Activated CD8-positive, alpha-beta T cell treated with anti-CD3 and anti-CD28 coated beads for 36 hours (primary cell): ENCODE measurements around the gene CCDC182. TPM values are rescaled to one million over a fixed set of nuclear protein-coding genes. Genes with fewer than 3 reads are reported as not detected.

Experiments used
- ATAC-seq: fragments of 200-7000 bp; cut with Tn5 transposase; one replicate; pipeline ENCODE4 v1.10.0; 2021; ENCODE audit warnings: mild to moderate bottlenecking, moderate library complexity
- CTCF ChIA-PET: fragments of 350-600 bp; sonication (Branson Sonifier 250); formaldehyde crosslinking; loops from one replicate; lab custom pipeline; 2021; ENCODE audit warnings: antibody characterized with exemption; lab: Charles Lee
- POLR2A ChIA-PET: fragments of 350-600 bp; sonication (Branson Sonifier 250); formaldehyde crosslinking; loops from one replicate; lab custom pipeline; 2021; ENCODE audit warnings: antibody characterized with exemption; lab: Charles Lee
- DNase-seq: peaks from one replicate; pipeline ENCODE4 v3.0.0-alpha.2; 2020
- H3K27ac Mint-ChIP-seq: one replicate; pipeline ENCODE4 v1.8.0; 2021; ENCODE audit warnings: mild to moderate bottlenecking, mixed read lengths
- H3K27me3 Mint-ChIP-seq: one replicate; pipeline ENCODE4 v1.8.0; 2021; ENCODE audit warnings: mixed read lengths
- H3K36me3 Mint-ChIP-seq: one replicate; pipeline ENCODE4 v1.8.0; 2021; ENCODE audit warnings: low read depth, mixed read lengths
- H3K4me1 Mint-ChIP-seq: one replicate; pipeline ENCODE4 v1.8.0; 2021; ENCODE audit warnings: low read depth, mixed read lengths
- H3K4me3 Mint-ChIP-seq: one replicate; pipeline ENCODE4 v1.8.0; 2021; ENCODE audit warnings: mild to moderate bottlenecking, moderate library complexity, mixed read lengths
- H3K9me3 Mint-ChIP-seq: one replicate; pipeline ENCODE4 v1.8.0; 2021; ENCODE audit warnings: mixed read lengths
- CTCF ChIP-seq: fragments of 200-600 bp; IDR thresholded peaks from one replicate; pipeline ENCODE4 v1.8.0; 2022; ENCODE audit warnings: antibody characterized with exemption, mild to moderate bottlenecking
- intact Hi-C: fragments of 100-400 bp; cut with micrococcal nuclease; formaldehyde crosslinking; loops from one replicate; pipeline ENCODE4 v1.10.0; 2022
- total RNA-seq, 2 experiments: library from RNA; stranded (reverse); gene quantifications; one replicate each; pipeline ENCODE4 v1.2.3, GENCODE V29; 2021

Gene CCDC182
- total RNA-seq, 2 experiments from 2014 or later = not detected

- no peaks in the 10 kb centered on the region for H3K27me3 Mint-ChIP-seq
- H3K4me3 Mint-ChIP-seq = no peak overlapping the region
- DNase-seq = no peak
- no peak for ATAC-seq
- H3K4me1 Mint-ChIP-seq = peaks cover 5% of the 10 kb centered on the region
- intact Hi-C loops = no loop called here
- CTCF ChIA-PET = interaction anchor here (0.9 to 1.8 kb wide), 5 partner anchors 12 to 495 kb away, joined by 3 to 6 read pairs (median 4); no protein-coding TSS in a partner anchor
- POLR2A ChIA-PET = no interaction called here
- no peak for TF ChIP-seq CTCF
- H3K27ac Mint-ChIP-seq = no peak overlapping the region
- H3K9me3 Mint-ChIP-seq = no peaks in the 10 kb centered on the region
- H3K36me3 Mint-ChIP-seq = no peaks in the 10 kb centered on the region
Measured at GRCh38 chr17:57737450-57737849, 7.6 kb downstream of the CCDC182 start.

- no peak for TF ChIP-seq CTCF
- no peaks in the 10 kb centered on the region for H3K36me3 Mint-ChIP-seq
Measured at GRCh38 chr17:57735707-57736106, 9.4 kb downstream of the CCDC182 start.

GRCh38 chr17:57735230-57735629 is 9.9 kb downstream of the CCDC182 start:
- Mint-ChIP-seq H3K4me1 (peaks cover 5% of the 10 kb centered on the region), H3K27ac (no peak overlapping the region), H3K9me3 (no peaks in the 10 kb centered on the region), H3K27me3 (no peaks in the 10 kb centered on the region), H3K36me3 (no peaks in the 10 kb centered on the region), H3K4me3 (no peak overlapping the region)
- ATAC-seq (no peak), DNase-seq (no peak)
- intact Hi-C loops = no loop called here
- TF ChIP-seq CTCF = no peak
- POLR2A ChIA-PET = no interaction called here
- CTCF ChIA-PET = no interaction called here

More at GRCh38 chr17:57735707-57736106, 9.4 kb downstream of the CCDC182 start:
- peaks cover 5% of the 10 kb centered on the region for H3K4me1 Mint-ChIP-seq
- intact Hi-C loops = no loop called here
- H3K9me3 Mint-ChIP-seq = no peaks in the 10 kb centered on the region
- no peaks in the 10 kb centered on the region for H3K27me3 Mint-ChIP-seq
- ATAC-seq (no peak), DNase-seq (peak; percentile 24)
- H3K27ac Mint-ChIP-seq = no peak overlapping the region
- no peak overlapping the region for H3K4me3 Mint-ChIP-seq
- CTCF ChIA-PET = no interaction called here
- POLR2A ChIA-PET = interaction anchor here (1.1 kb wide), 1 partner anchor 11 kb away, joined by 3 read pairs; no protein-coding TSS in a partner anchor

GRCh38 chr17:57733085-57733484 is 12.0 kb downstream of the CCDC182 start:
- Mint-ChIP-seq H3K27me3 (no peaks in the 10 kb centered on the region), H3K36me3 (no peaks in the 10 kb centered on the region), H3K27ac (no peak overlapping the region), H3K9me3 (no peaks in the 10 kb centered on the region), H3K4me3 (no peak overlapping the region), H3K4me1 (no peaks in the 10 kb centered on the region)
- ChIA-PET CTCF (no interaction called here), POLR2A (interaction anchor here (1.1 kb wide), 1 partner anchor 536 kb away, joined by 3 read pairs; no protein-coding TSS in a partner anchor)
- intact Hi-C loops = no loop called here
- no peak for ATAC-seq
- no peak for DNase-seq
- TF ChIP-seq CTCF = no peak

GRCh38 chr17:57732062-57732461 is 13.0 kb downstream of the CCDC182 start:
- ATAC-seq (no peak), DNase-seq (no peak)
- Mint-ChIP-seq H3K27me3 (no peaks in the 10 kb centered on the region), H3K27ac (no peak overlapping the region), H3K36me3 (no peaks in the 10 kb centered on the region), H3K4me1 (no peaks in the 10 kb centered on the region), H3K9me3 (no peaks in the 10 kb centered on the region), H3K4me3 (no peak overlapping the region)
- ChIA-PET CTCF (interaction anchor here (1.4 to 2.0 kb wide), 3 partner anchors 60 to 489 kb away, joined by 4 to 6 read pairs (median 5); no protein-coding TSS in a partner anchor), POLR2A (no interaction called here)
- TF ChIP-seq CTCF = no peak
- intact Hi-C loops = no loop called here
